Parathyroid adenoma (tissue), 2 donors: ENCODE data around the gene KLHL29.
A peak's percentile ranks its signal among the peaks of the same experiment; 100 is the strongest.

Experiments
- H2AFZ ChIP-seq: fragments of 300-600 bp; sonication (generic); one replicate; pipeline ENCODE4 v1.7.0; 2017; ENCODE audit warnings: antibody characterized with exemption, mild to moderate bottlenecking
- H3K27ac ChIP-seq: fragments of 300-600 bp; sonication (generic); one replicate; pipeline ENCODE4 v1.7.0; 2017
- H3K27me3 ChIP-seq: fragments of 300-600 bp; sonication (generic); one replicate; pipeline ENCODE4 v1.7.0; 2017; ENCODE audit warnings: low read length; ENCODE audit not compliant: control insufficient read depth, insufficient read depth
- H3K36me3 ChIP-seq: fragments of 300-600 bp; sonication (generic); one replicate; pipeline ENCODE4 v1.7.0; 2017; ENCODE audit warnings: low read length; ENCODE audit not compliant: control insufficient read depth, insufficient read depth
- H3K4me1 ChIP-seq: fragments of 300-600 bp; sonication (generic); one replicate; pipeline ENCODE4 v1.7.0; 2017; ENCODE audit warnings: control low read depth
- H3K4me2 ChIP-seq: fragments of 300-600 bp; sonication (generic); one replicate; pipeline ENCODE4 v1.7.0; 2017; ENCODE audit warnings: low read length
- H3K4me3 ChIP-seq: fragments of 300-600 bp; sonication (generic); one replicate; pipeline ENCODE4 v1.7.0; 2017; ENCODE audit warnings: low read depth, low read length
- H3K79me2 ChIP-seq: fragments of 300-600 bp; sonication (generic); one replicate; pipeline ENCODE4 v1.7.0; 2017; ENCODE audit warnings: control low read depth
- H3K9ac ChIP-seq: fragments of 300-600 bp; sonication (generic); one replicate; pipeline ENCODE4 v1.7.0; 2017; ENCODE audit warnings: mild to moderate bottlenecking
- H3K9me3 ChIP-seq: fragments of 300-600 bp; sonication (generic); one replicate; pipeline ENCODE4 v1.7.0; 2017; ENCODE audit warnings: low read length; ENCODE audit not compliant: control insufficient read depth
- CTCF ChIP-seq: fragments of 300-600 bp; sonication (generic); IDR thresholded peaks from one replicate; pipeline ENCODE4 v1.7.0; 2017; ENCODE audit warnings: antibody characterized with exemption, mild to moderate bottlenecking
- donor health status: primary hyperparathyroidism.

Gene KLHL29

GRCh38 chr2:23459032-23459431 lies 74.1 kb downstream of the KLHL29 start:
- Histone ChIP-seq H3K27ac (no peak overlapping the region), H3K4me1 (no peaks in the 10 kb centered on the region), H3K36me3 (no peaks in the 10 kb centered on the region), H3K9me3 (no peaks in the 10 kb centered on the region), H3K9ac (no peak overlapping the region), H2AFZ (no peak overlapping the region), H3K79me2 (no peaks in the 10 kb centered on the region), H3K4me2 (no peak overlapping the region), H3K4me3 (no peak overlapping the region), H3K27me3 (no peaks in the 10 kb centered on the region)
- TF ChIP-seq CTCF = no peak

DNA sequence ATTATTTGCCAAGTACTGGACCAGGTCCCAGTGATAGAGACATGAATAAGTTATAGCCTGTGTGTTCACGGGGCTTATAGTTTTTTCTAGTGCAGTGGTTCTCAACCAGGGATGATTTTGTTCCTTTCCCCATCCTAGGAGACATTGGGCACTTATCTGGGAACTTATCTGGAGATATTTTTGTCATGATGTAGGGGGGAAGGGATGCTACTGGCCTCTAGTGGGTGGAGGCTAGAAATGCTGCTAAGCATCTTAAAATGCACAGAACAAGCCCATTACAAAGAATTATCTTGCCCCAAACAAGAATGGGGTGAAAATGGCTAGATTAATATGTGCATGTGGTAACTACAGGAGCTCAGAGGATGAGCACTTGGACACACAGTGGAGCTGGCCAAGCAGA lies 75.2 kb downstream of the KLHL29 start:
- Histone ChIP-seq H3K4me3 (no peak overlapping the region), H3K4me2 (no peak overlapping the region), H3K4me1 (no peaks in the 10 kb centered on the region), H3K27ac (no peak overlapping the region), H3K27me3 (no peaks in the 10 kb centered on the region), H3K36me3 (no peaks in the 10 kb centered on the region), H2AFZ (no peak overlapping the region), H3K9me3 (no peaks in the 10 kb centered on the region), H3K79me2 (no peaks in the 10 kb centered on the region), H3K9ac (no peak overlapping the region)
- peak; percentile 25 for TF ChIP-seq CTCF

GRCh38 chr2:23460993-23461392 lies 76.0 kb downstream of the KLHL29 start:
- Histone ChIP-seq H3K9ac (no peak overlapping the region), H3K27me3 (no peaks in the 10 kb centered on the region)
- TF ChIP-seq CTCF = no peak

DNA sequence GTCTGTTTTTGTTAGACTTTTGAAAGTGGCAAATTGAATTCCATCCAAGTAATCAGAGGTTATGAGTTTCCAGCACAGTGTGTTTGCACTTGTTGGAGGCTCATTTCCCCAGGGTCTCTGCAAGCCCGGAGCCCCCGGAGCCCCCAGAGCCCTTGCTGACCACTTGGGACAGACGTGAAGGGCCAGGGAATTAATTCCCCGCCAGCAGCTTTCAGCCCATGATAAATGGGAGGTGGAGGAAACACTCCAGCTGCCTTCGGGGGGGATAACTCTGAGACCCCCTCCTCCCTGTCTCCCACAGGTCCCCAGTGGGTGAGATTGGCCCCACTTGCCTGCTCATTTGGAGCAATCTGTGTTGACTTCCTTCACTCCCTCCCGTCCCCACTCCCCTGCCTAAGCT lies 79.2 kb downstream of the KLHL29 start:
- no peaks in the 10 kb centered on the region for H3K4me1 ChIP-seq
- no peak overlapping the region for H2AFZ ChIP-seq
- H3K4me3 ChIP-seq = no peak overlapping the region
- no peak overlapping the region for H3K4me2 ChIP-seq
- H3K27me3 ChIP-seq = no peaks in the 10 kb centered on the region
- no peak for TF ChIP-seq CTCF
- no peaks in the 10 kb centered on the region for H3K79me2 ChIP-seq
- no peak overlapping the region for H3K9ac ChIP-seq
- H3K9me3 ChIP-seq = no peaks in the 10 kb centered on the region
- H3K36me3 ChIP-seq = no peaks in the 10 kb centered on the region
- H3K27ac ChIP-seq = no peak overlapping the region

More at GRCh38 chr2:23460993-23461392, 76.0 kb downstream of the KLHL29 start:
- Histone ChIP-seq H3K4me2 (no peak overlapping the region), H2AFZ (no peak overlapping the region), H3K4me1 (no peaks in the 10 kb centered on the region), H3K79me2 (no peaks in the 10 kb centered on the region), H3K27ac (no peak overlapping the region), H3K36me3 (no peaks in the 10 kb centered on the region), H3K9me3 (no peaks in the 10 kb centered on the region), H3K4me3 (no peak overlapping the region)

- Histone ChIP-seq H3K9me3 (no peaks in the 10 kb centered on the region), H3K9ac (no peak overlapping the region), H3K4me2 (no peak overlapping the region), H3K36me3 (no peaks in the 10 kb centered on the region), H3K4me1 (no peaks in the 10 kb centered on the region), H3K27ac (no peak overlapping the region), H3K79me2 (no peaks in the 10 kb centered on the region), H3K4me3 (no peak overlapping the region), H3K27me3 (no peaks in the 10 kb centered on the region), H2AFZ (no peak overlapping the region)
- TF ChIP-seq CTCF = no peak
These were observed 80.0 kb downstream of the KLHL29 start for GRCh38 chr2:23464905-23465537.
